Measurements from ENCODE around the gene GRID2. TPM values are rescaled to one million over a fixed set of nuclear protein-coding genes. Genes with fewer than 3 reads are reported as not detected.

Gene GRID2
- polyA plus RNA-seq, 1 donor (not counting 4 experiments of a cell fraction or from before 2014, with no cell fraction given): not detected

DNA sequence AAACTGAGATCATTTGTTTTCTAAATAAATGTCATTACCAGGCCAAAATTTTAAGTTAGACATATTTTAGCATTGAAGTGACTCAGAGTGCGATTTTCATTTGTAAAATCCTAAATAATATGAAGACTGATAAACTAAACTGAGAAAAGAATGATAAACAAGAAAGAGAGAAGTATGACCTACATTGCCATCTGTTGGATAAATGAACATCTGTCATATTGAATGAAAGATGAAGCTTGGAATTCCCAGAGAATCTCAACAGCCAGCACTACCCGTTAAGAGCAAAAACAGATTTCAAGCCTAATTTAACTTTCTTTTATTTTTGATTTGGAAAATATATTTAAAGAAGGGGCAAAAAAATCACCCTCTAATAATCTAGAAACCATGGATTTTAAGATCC is 933.8 kb downstream of the GRID2 start:
- Histone ChIP-seq H3K4me3 (ENCODE audit: control insufficient read depth in 2 of 3, extremely low read depth in 1 of 3, insufficient read depth in 2 of 3, low read depth in 1 of 3, low read length in 3 of 3) (no peak overlapping the region), H2AFZ (ENCODE audit: control insufficient read depth, low read length) (no peak overlapping the region), H3K9ac (ENCODE audit: control insufficient read depth, extremely low read depth, insufficient read depth, low read length) (no peak overlapping the region), H3K9me1 (ENCODE audit: control insufficient read depth, extremely low read depth, insufficient read depth, low read length) (no peaks in the 10 kb centered on the region), H3K27ac (ENCODE audit: control insufficient read depth, insufficient read depth, low read length) (no peak overlapping the region), H3K27me3 (ENCODE audit: control insufficient read depth, extremely low read depth, insufficient read depth, low read length) (no peaks in the 10 kb centered on the region), H3K79me2 (ENCODE audit: control insufficient read depth, insufficient read depth, low read length) (no peaks in the 10 kb centered on the region), H3K36me3 (ENCODE audit: control insufficient read depth in 2 of 2, extremely low read depth in 1 of 2, insufficient read depth in 2 of 2, low read length in 2 of 2) (no peaks in the 10 kb centered on the region), H4K20me1 (ENCODE audit: control insufficient read depth, extremely low read depth, insufficient read depth, low read length) (no peaks in the 10 kb centered on the region), H3K9me3 (ENCODE audit: control insufficient read depth, low read depth, low read length) (no peaks in the 10 kb centered on the region), H3K4me2 (ENCODE audit: control insufficient read depth, extremely low read depth, insufficient read depth, low read depth, low read length) (no peak overlapping the region), H3K4me1 (ENCODE audit: control insufficient read depth, extremely low read depth, insufficient read depth, low read length) (no peaks in the 10 kb centered on the region)
- dilution Hi-C loops (cut with MboI; ENCODE audit: extremely low pct_ligation_motif_present, low sequenced_read_pairs): no loop called here
- no peak for TF ChIP-seq EZH2 (IDR thresholded peaks at IDR 0.05; ENCODE audit: low read length)
- TF ChIP-seq, protein P1, sequence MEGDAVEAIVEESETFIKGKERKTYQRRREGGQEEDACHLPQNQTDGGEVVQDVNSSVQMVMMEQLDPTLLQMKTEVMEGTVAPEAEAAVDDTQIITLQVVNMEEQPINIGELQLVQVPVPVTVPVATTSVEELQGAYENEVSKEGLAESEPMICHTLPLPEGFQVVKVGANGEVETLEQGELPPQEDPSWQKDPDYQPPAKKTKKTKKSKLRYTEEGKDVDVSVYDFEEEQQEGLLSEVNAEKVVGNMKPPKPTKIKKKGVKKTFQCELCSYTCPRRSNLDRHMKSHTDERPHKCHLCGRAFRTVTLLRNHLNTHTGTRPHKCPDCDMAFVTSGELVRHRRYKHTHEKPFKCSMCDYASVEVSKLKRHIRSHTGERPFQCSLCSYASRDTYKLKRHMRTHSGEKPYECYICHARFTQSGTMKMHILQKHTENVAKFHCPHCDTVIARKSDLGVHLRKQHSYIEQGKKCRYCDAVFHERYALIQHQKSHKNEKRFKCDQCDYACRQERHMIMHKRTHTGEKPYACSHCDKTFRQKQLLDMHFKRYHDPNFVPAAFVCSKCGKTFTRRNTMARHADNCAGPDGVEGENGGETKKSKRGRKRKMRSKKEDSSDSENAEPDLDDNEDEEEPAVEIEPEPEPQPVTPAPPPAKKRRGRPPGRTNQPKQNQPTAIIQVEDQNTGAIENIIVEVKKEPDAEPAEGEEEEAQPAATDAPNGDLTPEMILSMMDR (optimal IDR thresholded peaks at IDR 0.05 in 1 of 3, IDR thresholded peaks at IDR 0.05 in 1 of 3, conservative IDR thresholded peaks at IDR 0.05 in 1 of 3; ENCODE audit: extremely low read depth in 1 of 3, insufficient read depth in 2 of 3, low read length in 3 of 3): no peak
- DNase-seq (ENCODE audit: low read depth, low spot score) (no peak), FAIRE-seq (no peak)

- H3K36me3 ChIP-seq (ENCODE audit: control insufficient read depth in 2 of 2, extremely low read depth in 1 of 2, insufficient read depth in 2 of 2, low read length in 2 of 2): no peaks in the 10 kb centered on the region
- H3K4me1 ChIP-seq (ENCODE audit: control insufficient read depth, extremely low read depth, insufficient read depth, low read length): no peaks in the 10 kb centered on the region
- H3K9me3 ChIP-seq (ENCODE audit: control insufficient read depth, low read depth, low read length): no peaks in the 10 kb centered on the region
- DNase-seq (ENCODE audit: low read depth, low spot score) (no peak), FAIRE-seq (no peak)
- no peak overlapping the region for H3K4me3 ChIP-seq (ENCODE audit: control insufficient read depth in 2 of 3, extremely low read depth in 1 of 3, insufficient read depth in 2 of 3, low read depth in 1 of 3, low read length in 3 of 3)
- no peak overlapping the region for H3K9ac ChIP-seq (ENCODE audit: control insufficient read depth, extremely low read depth, insufficient read depth, low read length)
- H3K27me3 ChIP-seq (ENCODE audit: control insufficient read depth, extremely low read depth, insufficient read depth, low read length): no peaks in the 10 kb centered on the region
- no peak overlapping the region for H2AFZ ChIP-seq (ENCODE audit: control insufficient read depth, low read length)
- H3K79me2 ChIP-seq (ENCODE audit: control insufficient read depth, insufficient read depth, low read length): no peaks in the 10 kb centered on the region
- dilution Hi-C loops (cut with MboI; ENCODE audit: extremely low pct_ligation_motif_present, low sequenced_read_pairs): no loop called here
- no peak overlapping the region for H3K4me2 ChIP-seq (ENCODE audit: control insufficient read depth, extremely low read depth, insufficient read depth, low read depth, low read length)
- H4K20me1 ChIP-seq (ENCODE audit: control insufficient read depth, extremely low read depth, insufficient read depth, low read length): no peaks in the 10 kb centered on the region
- H3K27ac ChIP-seq (ENCODE audit: control insufficient read depth, insufficient read depth, low read length): no peak overlapping the region
- H3K9me1 ChIP-seq (ENCODE audit: control insufficient read depth, extremely low read depth, insufficient read depth, low read length): no peaks in the 10 kb centered on the region
- TF ChIP-seq, protein P1 (optimal IDR thresholded peaks at IDR 0.05 in 1 of 3, IDR thresholded peaks at IDR 0.05 in 1 of 3, conservative IDR thresholded peaks at IDR 0.05 in 1 of 3; ENCODE audit: extremely low read depth in 1 of 3, insufficient read depth in 2 of 3, low read length in 3 of 3): no peak
- no peak for TF ChIP-seq EZH2 (IDR thresholded peaks at IDR 0.05; ENCODE audit: low read length)
These were observed 939.5 kb downstream of the GRID2 start for GRCh38 chr4:93243262-93243661.
